GM12878 (cell line): ENCODE results near the gene MYO16. TPM values are rescaled to one million over a fixed set of nuclear protein-coding genes. Genes with fewer than 3 reads are reported as not detected.

Experiments used
- BCL3 ChIP-seq: IDR thresholded peaks from 2 replicates; pipeline ENCODE4 v1.6.1; 2011; ENCODE audit warnings: borderline replicate concordance, low read depth, mild to moderate bottlenecking, moderate library complexity, low read length; ENCODE audit not compliant: insufficient read depth, poor library complexity, severe bottlenecking
- CBX5 ChIP-seq: sonication (generic); IDR thresholded peaks from 2 replicates; pipeline ENCODE4 v1.6.1; 2016; ENCODE audit warnings: low read depth, moderate library complexity, mild to moderate bottlenecking, inconsistent platforms
- CEBPB ChIP-seq, 2 experiments: fragments of 150-350 bp in 1 of 2; IDR thresholded peaks; 2 replicates each; pipeline ENCODE4 v1.6.1; 2012 to 2014; ENCODE audit warnings: low read depth in 2 of 2, low read length in 2 of 2, borderline replicate concordance in 1 of 2, inconsistent platforms in 1 of 2
- CHD2 ChIP-seq: IDR thresholded peaks from 2 replicates; pipeline ENCODE4 v1.6.1; 2011; ENCODE audit warnings: low read depth, low read length, improper control_type of control experiment, borderline replicate concordance
- CREB1 ChIP-seq: IDR thresholded peaks from 2 replicates; pipeline ENCODE4 v1.6.1; 2012; ENCODE audit warnings: low read depth, mild to moderate bottlenecking, inconsistent platforms
- DPF2 ChIP-seq: fragments of 450-650 bp; IDR thresholded peaks from 2 replicates; pipeline ENCODE4 v1.6.1; 2017; ENCODE audit warnings: mild to moderate bottlenecking
- ETV6 ChIP-seq, 2 experiments: fragments of 450-650 bp in 1 of 2; IDR thresholded peaks in 1 of 2; conservative IDR thresholded peaks in 1 of 2; 2 replicates each; pipeline ENCODE4 v1.6.1; 2014; ENCODE audit warnings: antibody characterized with exemption in 1 of 2, borderline replicate concordance in 1 of 2, low read depth in 1 of 2, mild to moderate bottlenecking in 1 of 2, moderate library complexity in 1 of 2
- FOXK2 ChIP-seq: fragments of 450-650 bp; IDR thresholded peaks from 2 replicates; pipeline ENCODE4 v1.6.1; 2017; ENCODE audit warnings: mild to moderate bottlenecking, moderate library complexity
- IRF4 ChIP-seq: IDR thresholded peaks from 2 replicates; pipeline ENCODE4 v1.6.1; 2011; ENCODE audit warnings: low read depth, low read length
- KDM1A ChIP-seq: fragments of 200-600 bp; sonication (generic); IDR thresholded peaks from 2 replicates; pipeline ENCODE4 v1.6.1; 2016; ENCODE audit warnings: borderline replicate concordance
- LARP7 ChIP-seq: fragments of 450-650 bp; IDR thresholded peaks from 2 replicates; pipeline ENCODE4 v1.6.1; 2017; ENCODE audit warnings: mild to moderate bottlenecking
- MEF2B ChIP-seq: fragments of 450-650 bp; IDR thresholded peaks from 2 replicates; pipeline ENCODE4 v1.6.1; 2018; ENCODE audit warnings: mild to moderate bottlenecking, moderate library complexity; ENCODE audit not compliant: partially characterized antibody, poor library complexity, severe bottlenecking
- MXI1 ChIP-seq: fragments of 150-350 bp; IDR thresholded peaks from 2 replicates; pipeline ENCODE4 v1.6.1; 2011; ENCODE audit warnings: low read depth, mild to moderate bottlenecking, inconsistent platforms, low read length, improper control_type of control experiment
- RCOR1 ChIP-seq: conservative IDR thresholded peaks from 2 replicates; pipeline ENCODE4 v1.6.1; 2012; ENCODE audit warnings: low read depth, low read length, improper control_type of control experiment
- REST ChIP-seq: IDR thresholded peaks from 2 replicates; pipeline ENCODE4 v1.6.1; 2012; ENCODE audit warnings: mild to moderate bottlenecking, low read depth, low read length
- SRF ChIP-seq, 2 experiments: IDR thresholded peaks; 2 replicates each; pipeline ENCODE4 v1.6.1; 2011; ENCODE audit warnings: low read depth in 2 of 2, low read length in 2 of 2, mild to moderate bottlenecking in 1 of 2, moderate library complexity in 1 of 2
- STAT1 ChIP-seq: fragments of 450-650 bp; conservative IDR thresholded peaks from 2 replicates; pipeline ENCODE4 v1.6.1; 2014; ENCODE audit warnings: antibody characterized with exemption, mild to moderate bottlenecking
- SUZ12 ChIP-seq: fragments of 200-600 bp; sonication (generic); IDR thresholded peaks from one replicate; pipeline ENCODE4 v1.6.1; 2018; ENCODE audit warnings: antibody characterized with exemption, mild to moderate bottlenecking; ENCODE audit not compliant: unreplicated experiment
- TARDBP ChIP-seq: IDR thresholded peaks from 2 replicates; pipeline ENCODE4 v1.6.1; 2016; ENCODE audit warnings: borderline replicate concordance
- ZBED1 ChIP-seq: IDR thresholded peaks from 2 replicates; pipeline ENCODE4 v1.6.1; 2016; ENCODE audit warnings: borderline replicate concordance
- ZNF592 ChIP-seq: fragments of 450-650 bp; IDR thresholded peaks from 2 replicates; pipeline ENCODE4 v1.6.1; 2017; ENCODE audit warnings: mild to moderate bottlenecking, moderate library complexity
- ZSCAN29 ChIP-seq: fragments of 450-650 bp; IDR thresholded peaks from 2 replicates; pipeline ENCODE4 v1.6.1; 2017; ENCODE audit warnings: mild to moderate bottlenecking, moderate library complexity
- polyA plus RNA-seq, 11 experiments: library from polyadenylated mRNA; depleted of rRNA in 4 of 11; unstranded in 6 of 11; stranded (reverse) in 5 of 11; fragments of >200 nt; fragmentation: Nextera tagmentation in 4 of 11; fragmentation: Illumina TruSeq in 1 of 11; extraction: Ambion mirVana in 4 of 11; extraction: Trizol in 1 of 11; gene quantifications; 1 replicate in 1 of 11; 2 replicates in 10 of 11; pipeline versions ENCODE4 v1.2.1 to v1.2.3, GENCODE V29; 2011 to 2016; ENCODE audit warnings: inconsistent platforms in 2 of 11, missing spikeins in 2 of 11, low read depth in 1 of 11
- total RNA-seq, 4 experiments: library from RNA; depleted of rRNA in 3 of 4; stranded (reverse); fragments of >200 nt in 3 of 4; fragmentation: Illumina TruSeq in 1 of 4; extraction: Trizol in 1 of 4; gene quantifications; 2 replicates each; pipeline versions ENCODE4 v1.2.1 to v1.2.3, GENCODE V29; 2013 to 2021

The MYO16 gene
- total and polyA plus RNA-seq, 10 of the 15 experiments (the other 5 are each of a cell fraction or from before 2014, with no cell fraction given), result under 0.01 to 1.7 (median 0.05) TPM; not detected in 4

- TF ChIP-seq ZNF592 (no peak), ZSCAN29 (no peak), MXI1 (peak; percentile 31; the same call in 1 of the 2 replicates), CHD2 (no peak), CREB1 (no peak), IRF4 (no peak), FOXK2 (no peak), CBX5 (no peak), ZBED1 (no peak), TARDBP (no peak), MEF2B (peak; percentile 85), CEBPB (IDR thresholded peaks at IDR 0.05; ENCODE audit: borderline replicate concordance in 1 of 2, low read depth in 2 of 2, low read length in 2 of 2) (no peak), REST (no peak), STAT1 (no peak), BCL3 (no peak), KDM1A (no peak), SUZ12 (no peak), SRF (IDR thresholded peaks at IDR 0.05; ENCODE audit: low read depth in 2 of 2, low read length in 2 of 2) (no peak), ETV6 (conservative IDR thresholded peaks at IDR 0.05 in 1 of 2, IDR thresholded peaks at IDR 0.05 in 1 of 2; ENCODE audit: borderline replicate concordance in 1 of 2, low read depth in 1 of 2) (no peak), DPF2 (peak; percentile 74), RCOR1 (no peak), LARP7 (no peak)
Measured at GRCh38 chr13:109212650-109213049, 583.2 kb downstream of the MYO16 start (continued).
